Activated effector memory CD4-positive, alpha-beta T cell treated with Interleukin-2 at 50 U/mL for 16 hours (primary cell): ENCODE results near the gene ZMYM1.
"Not testable (repeated sequence)": the region's sequence is repeated elsewhere in the genome, so short reads cannot be mapped to it uniquely, and the experiment has no call there.

Source experiments
- DNase-seq: peaks from one replicate; pipeline ENCODE4 v3.0.0-alpha.2; 2020

Gene ZMYM1

DNA sequence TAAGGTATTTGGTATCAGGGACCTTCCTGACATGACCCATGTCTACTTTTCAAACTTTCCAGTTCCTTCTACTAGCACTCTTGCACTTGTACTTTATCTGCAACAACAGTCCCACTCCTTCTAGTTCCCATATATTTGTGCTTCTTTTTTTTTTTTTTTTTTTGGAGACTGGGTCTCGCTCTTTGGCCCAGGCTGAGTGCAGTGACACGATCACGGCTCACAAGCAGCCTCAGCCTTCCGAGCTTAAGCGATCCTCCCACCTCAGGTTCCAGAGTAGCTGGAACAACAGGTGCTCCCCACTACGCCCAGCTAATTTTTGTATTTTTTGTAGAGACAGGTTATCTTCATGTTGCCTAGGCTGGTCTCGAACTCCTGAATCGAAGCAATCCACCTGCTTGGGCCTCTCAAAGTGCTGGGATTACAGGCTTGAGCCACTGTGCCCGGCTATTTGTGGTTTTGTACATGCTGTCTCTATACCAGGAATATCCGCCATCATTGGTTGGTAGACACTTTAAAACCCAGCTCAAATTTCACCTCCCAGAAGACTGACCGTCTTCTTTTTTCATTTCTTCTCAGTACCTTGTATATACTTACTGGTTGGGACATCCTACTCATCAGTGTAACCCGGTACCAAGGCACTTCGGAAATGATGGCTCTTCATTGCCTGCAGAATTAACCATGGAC is 1.1 kb downstream of the ZMYM1 start:
- DNase-seq, result no peak

- DNase-seq, result no peak
These were observed 6.2 kb downstream of the ZMYM1 start for GRCh38 chr1:35085421-35085820.

- no peak for DNase-seq
These were observed 18.0 kb downstream of the ZMYM1 start for GRCh38 chr1:35097224-35097623.

DNA sequence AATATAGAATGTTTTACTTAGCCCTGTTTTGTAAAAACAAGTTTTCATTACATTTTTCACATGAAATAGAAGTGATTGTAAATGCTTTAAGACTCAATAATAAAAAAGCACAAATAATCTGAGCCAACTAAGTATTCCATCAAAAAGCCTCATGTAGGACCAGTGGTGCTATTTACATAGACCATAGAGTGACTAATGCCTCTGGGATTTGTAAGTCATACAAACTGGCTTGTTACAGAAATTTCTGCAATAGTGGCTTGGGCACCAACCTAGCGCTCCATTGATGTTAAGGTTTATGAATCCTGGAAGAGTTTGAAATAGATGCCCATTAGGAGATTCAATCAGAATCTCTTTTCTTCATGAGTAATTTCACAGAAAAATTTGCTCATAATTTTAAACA is 31.9 kb downstream of the ZMYM1 start:
- no peak for DNase-seq

DNA sequence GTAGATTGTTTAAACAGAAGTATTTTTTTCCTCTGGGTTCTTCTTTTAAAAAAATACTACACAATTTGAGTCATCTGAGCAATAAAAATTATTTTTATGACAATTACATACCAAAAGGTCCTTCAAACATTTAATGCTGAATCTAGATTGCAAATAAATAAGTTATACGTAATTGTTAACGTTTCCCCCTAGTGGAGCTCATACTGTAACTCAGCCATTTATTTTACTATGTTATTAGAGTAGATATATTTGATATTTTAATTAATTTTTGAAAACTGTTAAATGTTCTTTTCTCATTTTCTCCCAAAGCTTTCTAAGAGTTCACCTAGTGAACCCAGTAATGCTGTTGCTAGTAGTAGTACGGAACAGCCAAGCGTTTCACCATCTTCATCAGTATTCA is 33.5 kb downstream of the ZMYM1 start:
- no peak for DNase-seq

DNA sequence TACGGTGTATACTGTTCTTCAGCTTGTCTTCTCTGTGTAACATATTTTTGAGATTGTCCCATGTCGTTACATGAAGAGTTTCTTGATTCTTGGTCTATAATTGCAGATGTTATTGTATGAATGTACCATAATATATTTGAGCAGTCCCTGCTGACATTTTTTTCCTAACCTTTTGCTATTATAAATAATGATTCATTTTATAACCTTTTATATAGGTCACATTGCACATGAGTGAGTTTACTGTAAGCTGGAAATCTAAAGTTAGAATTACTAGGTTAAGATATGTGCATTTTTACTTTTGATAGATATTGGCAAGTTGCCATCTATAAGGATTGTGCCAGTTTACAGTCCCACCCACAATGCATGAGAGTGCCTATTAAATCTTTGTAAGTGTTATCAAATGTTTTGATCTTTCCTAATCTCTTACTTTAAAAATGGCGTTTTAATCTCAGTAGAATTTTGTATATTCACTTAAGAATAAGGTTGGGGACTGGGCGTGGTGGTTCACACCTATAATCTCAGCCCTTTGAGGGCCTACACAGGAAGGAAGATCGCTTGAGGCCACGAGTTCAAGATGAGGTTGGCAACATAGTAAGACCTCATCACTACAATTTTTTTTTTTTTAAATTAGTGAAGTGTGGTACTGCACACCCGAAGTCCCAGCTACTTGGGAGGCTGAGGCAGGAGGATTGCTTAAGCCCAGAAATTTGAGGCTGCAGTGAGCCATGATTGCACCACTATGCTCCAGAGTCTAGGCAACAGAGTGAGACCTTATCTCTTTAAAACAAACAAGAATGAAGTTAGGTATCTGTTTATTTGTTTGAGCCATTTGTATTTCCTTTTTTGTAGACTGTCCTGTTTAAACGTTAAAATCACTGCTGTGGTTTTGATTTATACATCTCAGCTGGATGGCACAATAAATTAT is 36.5 kb downstream of the ZMYM1 start:
- DNase-seq, result no peak

DNA sequence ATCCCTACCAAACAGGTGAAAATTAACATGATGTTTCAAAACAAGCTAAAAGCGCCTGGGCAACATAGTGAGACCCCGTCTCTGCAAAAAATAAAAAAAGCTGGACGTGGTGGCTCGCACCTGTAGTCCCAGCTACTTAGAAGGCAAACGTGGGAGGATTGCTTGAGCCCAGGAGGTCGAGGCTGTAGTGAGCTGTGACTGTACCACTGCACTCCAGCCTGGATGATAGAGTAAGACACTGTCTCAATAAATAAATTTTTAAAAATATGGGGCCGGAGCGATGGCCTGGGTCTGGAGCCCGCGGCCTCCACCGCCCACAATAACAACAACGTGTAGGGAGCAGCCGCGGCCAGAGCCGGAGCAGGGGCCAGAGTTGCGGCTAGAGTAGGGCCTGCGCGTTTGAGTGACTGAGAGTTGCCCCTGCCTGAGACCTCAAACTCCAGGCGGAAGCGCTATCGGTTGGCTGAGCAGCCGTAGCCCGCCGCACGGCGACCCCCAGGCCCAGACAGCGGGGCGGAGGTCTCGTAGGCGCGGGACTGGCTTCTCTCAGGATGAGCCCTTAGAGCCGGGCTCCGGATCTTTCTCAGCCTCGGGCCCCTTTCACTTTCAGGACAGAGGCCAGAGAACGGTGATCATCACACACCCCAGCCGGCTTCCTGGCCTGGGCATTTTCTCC is 41.4 kb downstream of the ZMYM1 start:
- no peak for DNase-seq

DNA sequence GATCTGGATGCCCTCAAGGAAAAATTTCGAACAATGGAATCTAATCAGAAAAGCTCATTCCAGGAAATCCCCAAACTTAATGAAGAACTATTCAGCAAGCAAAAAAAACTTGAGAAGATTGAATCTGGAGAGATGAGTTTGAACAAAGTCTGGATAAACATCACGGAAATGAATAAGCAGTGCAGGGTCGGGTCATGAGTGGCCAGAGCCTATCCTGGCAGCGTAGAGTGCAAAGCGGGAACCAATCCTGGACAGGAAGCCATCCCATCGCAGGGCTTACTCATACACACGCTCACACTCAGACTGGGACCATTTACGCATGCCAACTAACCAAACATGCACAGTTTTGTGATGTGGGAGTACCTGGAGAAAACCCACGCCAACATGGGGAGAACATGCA is 43.1 kb downstream of the ZMYM1 start:
- DNase-seq, result no peak

DNA sequence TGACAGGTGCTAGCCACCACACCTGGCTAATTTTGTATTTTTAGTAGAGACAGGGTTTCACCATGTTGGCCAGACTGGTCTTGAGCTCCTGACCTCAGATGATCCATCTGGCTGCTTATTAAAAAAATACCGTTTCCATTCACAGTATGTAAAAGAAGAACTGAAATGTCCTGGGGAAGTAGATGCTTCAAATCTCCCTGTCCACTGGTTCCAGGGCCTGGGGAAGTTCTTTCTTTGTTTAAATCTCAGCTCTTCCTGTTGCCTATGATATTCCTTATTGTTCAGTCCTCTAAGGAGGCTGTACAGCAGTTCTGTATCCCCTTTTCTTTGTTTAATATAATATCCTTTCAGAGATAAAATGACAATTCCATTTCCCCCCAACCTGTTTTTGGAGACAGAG is 47.4 kb downstream of the ZMYM1 start:
- DNase-seq, result no peak

GRCh38 chr1:35129080-35129479 is 49.9 kb downstream of the ZMYM1 start:
- no peak for DNase-seq

DNA sequence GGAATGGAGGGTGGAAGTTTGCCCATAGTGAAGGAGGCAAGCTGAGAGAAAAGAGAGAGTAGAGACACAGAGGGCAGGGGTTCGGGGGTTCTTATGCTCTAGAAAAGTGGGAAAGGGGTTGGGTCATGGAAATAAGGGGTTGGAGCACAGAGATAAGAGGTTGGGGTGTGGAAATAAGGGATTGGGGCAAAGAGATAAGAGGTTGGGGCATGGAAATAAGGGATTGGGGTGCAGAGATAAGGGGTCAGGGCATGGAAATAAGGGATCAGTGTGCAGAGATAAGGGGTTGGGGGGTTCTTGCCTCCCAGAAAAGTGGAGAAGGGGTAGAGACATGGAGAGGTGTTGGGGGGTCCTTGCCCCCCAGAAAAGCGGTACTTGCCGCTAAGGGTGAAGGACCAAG is 57.6 kb downstream of the ZMYM1 start:
- DNase-seq, result no peak

DNA sequence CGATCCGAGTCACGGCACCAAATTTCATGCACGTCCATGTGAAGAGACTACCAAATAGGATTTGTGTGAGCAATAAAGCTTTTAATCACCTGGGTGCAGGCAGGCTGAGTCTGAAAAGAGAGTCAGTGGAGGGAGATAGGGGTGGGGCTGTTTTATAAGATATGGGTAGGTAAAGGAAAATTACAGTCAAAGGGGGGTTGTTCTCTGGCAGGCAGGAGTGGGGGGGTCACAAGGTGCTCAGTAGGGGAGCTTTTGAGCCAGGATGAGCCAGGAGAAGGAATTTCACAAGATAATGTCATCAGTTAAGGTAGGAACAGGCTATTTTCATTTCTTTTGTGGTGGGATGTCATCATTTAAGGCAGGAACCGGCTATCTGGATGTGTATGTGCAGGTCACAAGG is 58.4 kb downstream of the ZMYM1 start:
- DNase-seq, result not testable (repeated sequence)

GRCh38 chr1:35142294-35142693 is 63.1 kb downstream of the ZMYM1 start:
- DNase-seq, result not testable (repeated sequence)

- not testable (repeated sequence) for DNase-seq
These were observed 63.5 kb downstream of the ZMYM1 start for GRCh38 chr1:35142728-35143127.

- no peak for DNase-seq
These were observed 64.7 kb downstream of the ZMYM1 start for GRCh38 chr1:35143737-35144508.

DNA sequence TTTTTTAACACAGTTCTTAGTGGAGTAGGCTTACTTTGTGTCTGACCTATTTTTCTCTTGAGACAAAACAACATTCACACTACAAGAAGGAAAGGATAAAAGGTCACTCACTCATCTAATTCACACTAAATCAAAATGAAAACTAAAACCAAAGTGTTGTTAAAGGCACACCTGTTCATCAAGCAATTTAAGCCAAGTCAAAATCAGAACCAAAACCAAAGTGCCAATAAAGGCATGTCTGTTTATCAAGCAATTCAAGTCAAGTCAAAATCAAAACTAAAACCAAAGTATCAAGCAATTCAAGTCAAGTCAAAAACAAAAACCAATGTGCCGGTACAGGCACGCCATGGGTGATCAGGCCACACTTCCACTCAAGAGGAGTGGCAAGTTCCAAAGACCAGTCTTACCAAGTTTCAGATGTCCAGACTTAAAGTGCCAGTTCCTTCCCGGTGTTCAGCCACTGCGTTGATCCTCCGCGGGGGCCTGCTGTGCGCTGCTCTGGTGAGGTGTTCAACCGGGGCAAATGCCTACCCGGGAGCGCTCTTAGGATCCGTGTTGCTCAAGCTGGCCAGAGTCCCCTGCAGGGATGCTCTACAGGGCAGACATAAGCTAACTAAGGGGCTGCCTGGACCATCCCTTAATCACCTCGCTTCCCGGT is 66.8 kb downstream of the ZMYM1 start:
- not testable (repeated sequence) for DNase-seq

DNA sequence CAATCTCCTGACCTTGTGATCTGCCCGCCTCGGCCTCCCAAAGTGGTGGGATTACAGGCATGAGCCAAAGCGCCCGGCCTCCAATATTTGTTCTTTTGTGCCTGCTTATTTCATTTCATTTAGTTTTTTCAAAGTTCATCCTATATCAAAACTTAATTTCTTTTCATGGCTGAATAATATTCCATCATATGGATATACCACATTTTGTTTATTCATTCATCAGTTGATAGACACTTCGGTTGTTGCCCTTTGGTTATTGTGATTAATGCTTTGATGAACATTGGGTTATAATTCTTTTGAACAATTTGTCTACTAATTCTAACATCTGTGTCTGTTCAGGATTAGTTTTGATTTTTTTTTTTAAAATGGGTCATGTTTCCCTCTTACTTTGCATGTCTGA is 72.0 kb downstream of the ZMYM1 start:
- no peak for DNase-seq

DNA sequence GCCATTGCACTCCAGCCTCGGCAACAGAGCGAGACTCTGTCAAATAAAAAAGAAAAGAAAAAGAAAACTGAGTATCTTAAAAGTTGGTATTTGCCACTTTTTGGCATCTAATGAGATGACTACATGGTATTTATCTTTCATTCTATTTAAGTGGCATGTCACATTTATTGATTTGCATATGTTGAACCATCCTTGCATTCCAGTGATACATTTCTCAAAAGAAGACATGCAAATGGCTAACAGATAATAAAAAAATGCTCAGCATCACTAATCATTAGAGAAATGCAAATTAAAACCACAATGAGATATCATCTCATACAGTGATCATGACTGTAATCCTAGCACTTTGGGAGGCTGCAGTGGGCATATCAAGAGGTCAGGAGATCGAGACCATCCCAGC is 85.7 kb downstream of the ZMYM1 start:
- DNase-seq, result no peak
